ENCODE measurements around the gene PRKAR1B. TPM values are rescaled to one million over a fixed set of nuclear protein-coding genes. Genes with fewer than 3 reads are reported as not detected.

The PRKAR1B gene
- total and polyA plus RNA-seq, 8 donors, result 4.5 to 45.8 (median 11.1) TPM

DNA sequence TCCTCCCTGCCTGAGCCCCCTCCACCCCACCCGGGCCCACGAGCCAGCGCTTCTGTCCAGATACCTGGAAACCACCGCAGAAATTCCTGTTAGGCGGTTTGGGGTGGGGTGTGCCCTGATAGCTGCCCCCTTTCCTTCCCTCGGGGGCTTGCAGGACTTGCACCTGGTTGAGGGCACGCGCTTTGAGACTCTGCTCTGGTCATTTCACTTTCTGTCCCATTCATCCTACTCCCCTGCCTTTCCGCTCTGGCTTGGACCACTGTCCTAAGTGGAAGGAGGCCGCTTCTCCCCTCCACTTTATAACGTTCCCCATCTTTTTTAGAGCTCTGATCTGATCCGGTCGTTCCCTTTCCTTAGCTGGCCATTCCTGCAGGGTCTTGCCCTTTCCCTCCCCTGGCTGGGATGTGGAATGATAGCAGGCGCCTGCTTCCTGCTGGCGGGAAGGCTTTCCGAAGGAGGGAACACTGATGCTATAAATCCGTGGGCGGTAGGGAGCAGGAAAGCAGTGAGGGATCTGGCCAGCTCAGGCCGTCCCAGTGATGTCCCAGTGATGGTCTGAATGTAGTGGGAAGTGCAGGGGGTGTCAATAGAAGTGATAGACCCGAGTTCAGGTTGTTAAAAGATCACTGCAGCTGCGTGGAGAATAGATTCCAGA is 852 bp upstream of the PRKAR1B start:
- Histone ChIP-seq H3K27me3 (no peaks in the 10 kb centered on the region), H3K4me3 (peak overlapping the region; percentile 85 to 97 (median 94)), H3K27ac (peak overlapping the region; percentile 21 to 89 (median 53)), H3K4me1 (peaks cover 21 to 53% (median 44%) of the 10 kb centered on the region in 4 donors), H3K9me3 (no peaks in the 10 kb centered on the region), H3K36me3 (peaks cover 7 to 42% (median 33%) of the 10 kb centered on the region in 4 donors)
- TF ChIP-seq CTCF (IDR thresholded peaks at IDR 0.05) (no peak), POLR2A (IDR thresholded peaks at IDR 0.05) (no peak), POLR2AphosphoS5 (IDR thresholded peaks at IDR 0.05) (no peak), EP300 (IDR thresholded peaks at IDR 0.05) (no peak)
- WGBS, 5 donors, result 20 to 29% (median 24%) methylated on average over 18 to 21 of the region's 21 CpGs
- intact Hi-C loops (cut with DNase I; ENCODE audit: low total_unique reads), result no loop called here
- DNase-seq, result peak in 1 of 2 donors; percentile 38

GRCh38 chr7:726854-727103 is 302 bp downstream of the PRKAR1B start:
- peak overlapping the region; percentile 85 to 97 (median 94) for H3K4me3 ChIP-seq
- DNase-seq, result no peak
- H3K4me1 ChIP-seq, result peaks cover 15 to 41% (median 34%) of the 10 kb centered on the region in 4 donors
- TF ChIP-seq CTCF (IDR thresholded peaks at IDR 0.05) (no peak), EP300 (IDR thresholded peaks at IDR 0.05) (no peak), POLR2AphosphoS5 (IDR thresholded peaks at IDR 0.05) (no peak), POLR2A (IDR thresholded peaks at IDR 0.05) (no peak)
- WGBS, 5 donors, result 0% methylated on average over 5 to 35 of the region's 39 CpGs; no CpG with 5 or more reads in 1 of the 5 donors
- intact Hi-C loops (cut with DNase I; ENCODE audit: low total_unique reads), result no loop called here
- peak overlapping the region; percentile 54 to 89 (median 75) for H3K27ac ChIP-seq
- H3K27me3 ChIP-seq, result no peaks in the 10 kb centered on the region
- no peaks in the 10 kb centered on the region for H3K9me3 ChIP-seq
- H3K36me3 ChIP-seq, result peaks cover 0 to 34% (median 28%) of the 10 kb centered on the region in 4 donors

- DNase-seq, result peak; percentile 86 to 96
- Histone ChIP-seq H3K27me3 (no peaks in the 10 kb centered on the region), H3K27ac (peak within 1 kb of the TSS; percentile 54 to 89 (median 75)), H3K4me3 (peak within 1 kb of the TSS; percentile 85 to 97 (median 94)), H3K9me3 (no peaks in the 10 kb centered on the region), H3K4me1 (peaks cover 15 to 38% (median 32%) of the 10 kb centered on the region in 4 donors), H3K36me3 (peaks cover 0 to 29% (median 23%) of the 10 kb centered on the region in 4 donors)
- intact Hi-C loops (cut with DNase I; ENCODE audit: low total_unique reads), result no loop called here
- whole genome bisulfite sequencing, 5 donors, result 5 to 57% (median 9%) methylated on average over 8 to 56 of the region's 56 CpGs
- no peak for TF ChIP-seq POLR2A (IDR thresholded peaks at IDR 0.05)
- peak; percentile 54 to 91 (median 69) for TF ChIP-seq POLR2AphosphoS5 (IDR thresholded peaks at IDR 0.05)
Observed at GRCh38 chr7:726084-726853, 812 bp downstream of the PRKAR1B start, which contains the start of gene DNAAF5. DNAAF5 (plus strand) TSS chr7:726699; CDS start chr7:726721, 22 bp downstream.

GRCh38 chr7:725223-726005 is 1.7 kb downstream of the PRKAR1B start:
- DNase-seq, result no peak
- peak overlapping the region in 3 of 4 donors; percentile 85 to 97 (median 94) for H3K4me3 ChIP-seq
- H3K27me3 ChIP-seq, result no peaks in the 10 kb centered on the region
- whole genome bisulfite sequencing, 5 donors, result 55 to 78% (median 71%) methylated on average over 8 of the region's 8 CpGs
- H3K27ac ChIP-seq, result peak overlapping the region in 3 of 5 donors; percentile 39 to 89 (median 70)
- H3K36me3 ChIP-seq, result peaks cover 0 to 20% (median 15%) of the 10 kb centered on the region in 4 donors
- no peaks in the 10 kb centered on the region for H3K9me3 ChIP-seq
- no peak for TF ChIP-seq POLR2AphosphoS5 (IDR thresholded peaks at IDR 0.05)
- TF ChIP-seq POLR2A (IDR thresholded peaks at IDR 0.05), result no peak
- TF ChIP-seq EP300 (IDR thresholded peaks at IDR 0.05), result no peak
- TF ChIP-seq CTCF (IDR thresholded peaks at IDR 0.05), result no peak
- intact Hi-C loops (cut with DNase I; ENCODE audit: low total_unique reads), result no loop called here
- H3K4me1 ChIP-seq, result peaks cover 15 to 38% (median 32%) of the 10 kb centered on the region in 4 donors

Data from stomach (tissue), 9 donors.